Amniotic epithelial cell (primary cell): ENCODE results near the gene CACNA2D2.

Experiments
- DNase-seq: peaks from one replicate; pipeline ENCODE4 v3.0.0-alpha.2; 2010; ENCODE audit warnings: low read depth

The CACNA2D2 gene

GRCh38 chr3:50459785-50460184, 43.6 kb downstream of the CACNA2D2 start:
- DNase-seq = no peak

GRCh38 chr3:50457988-50458387, 45.4 kb downstream of the CACNA2D2 start:
- no peak for DNase-seq

DNA sequence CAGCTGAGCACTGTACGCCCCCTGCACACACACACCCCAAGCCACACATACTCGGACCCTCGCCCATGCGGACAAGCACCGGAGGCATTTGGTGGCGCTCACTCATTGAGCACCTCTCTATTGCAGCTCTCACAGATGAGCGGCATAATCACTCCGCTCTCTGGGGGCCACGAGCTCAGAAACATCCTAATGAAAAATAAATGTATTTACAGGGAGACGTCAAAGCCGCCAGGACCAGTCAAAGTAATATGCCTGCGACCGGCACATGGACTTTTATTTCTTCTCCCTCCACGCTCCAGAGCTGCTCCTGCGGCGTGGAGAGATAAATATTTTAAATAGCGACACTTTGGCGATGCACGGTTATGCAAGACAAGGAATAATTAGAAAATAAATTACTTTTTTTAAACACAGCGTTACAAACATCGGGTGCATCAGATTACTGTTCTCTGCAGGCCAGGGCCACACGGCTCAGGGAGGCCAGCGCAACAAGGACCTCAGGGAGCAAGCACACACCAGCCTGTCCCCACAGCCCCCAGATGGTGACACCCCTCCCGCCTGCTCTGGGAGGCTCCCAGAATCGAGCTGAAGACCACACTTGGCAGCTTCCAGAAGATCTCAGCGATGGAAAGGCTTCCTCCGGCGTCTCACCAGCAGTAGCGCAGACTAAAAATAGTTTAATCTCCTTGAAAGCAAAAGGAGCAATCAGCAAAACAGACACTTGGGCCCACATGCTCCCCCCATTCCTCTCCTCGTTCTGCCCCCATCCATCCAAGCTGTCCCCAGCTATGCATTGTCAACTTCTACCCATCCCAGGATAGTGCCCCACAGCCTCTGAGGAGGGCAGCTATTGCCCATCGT, 48.0 kb downstream of the CACNA2D2 start:
- no peak for DNase-seq

DNA sequence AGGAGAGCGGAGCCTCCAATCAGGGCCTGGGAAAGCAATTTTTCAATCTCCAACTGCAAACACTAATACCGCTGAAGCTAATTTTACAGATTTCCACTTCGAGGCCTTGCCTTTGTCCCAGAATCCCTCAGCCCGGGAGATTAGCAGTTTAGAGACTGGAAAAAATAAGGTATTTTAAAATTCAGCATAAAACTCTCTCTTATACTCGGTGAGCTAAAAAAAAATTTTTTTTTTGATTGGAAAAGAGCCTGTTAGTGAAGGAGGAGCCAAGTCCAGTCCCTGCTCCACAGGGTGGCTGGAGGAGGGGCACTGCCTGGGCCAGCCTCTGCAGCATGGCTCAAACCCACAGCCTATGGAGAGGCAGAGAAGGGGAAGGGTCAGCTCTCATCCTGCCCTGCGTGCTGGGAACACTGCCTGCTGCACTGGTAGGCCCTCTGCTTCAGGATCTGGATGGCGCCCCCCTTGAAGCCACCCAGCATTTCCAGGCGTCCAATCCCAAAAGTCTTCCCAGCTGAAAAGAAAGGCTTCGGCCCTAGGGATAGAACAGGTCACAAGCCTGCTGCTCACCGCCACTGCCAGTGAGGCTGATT, 48.9 kb downstream of the CACNA2D2 start:
- no peak for DNase-seq

DNA sequence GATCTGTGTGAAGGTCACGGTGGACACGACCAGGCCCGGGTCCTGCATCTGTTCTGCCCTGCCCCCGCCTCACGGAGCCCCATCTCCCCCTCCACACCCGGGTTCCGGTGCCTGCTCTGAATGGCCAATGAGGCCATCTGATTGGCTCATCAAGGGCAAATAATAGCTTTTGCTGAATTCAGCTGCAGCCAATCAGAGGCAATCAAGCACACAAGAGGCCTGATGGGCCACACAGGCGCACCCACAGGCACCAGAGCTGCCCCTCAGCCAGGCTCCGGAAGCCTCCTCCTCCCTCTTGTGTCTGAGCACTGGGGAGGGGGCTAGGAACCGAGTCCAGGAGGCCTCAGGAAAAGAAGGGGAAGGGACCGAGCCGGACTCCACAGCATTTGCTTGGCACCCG, 49.5 kb downstream of the CACNA2D2 start:
- no peak for DNase-seq

- DNase-seq = peak; percentile 50
Measured at GRCh38 chr3:50450209-50450921, 53.1 kb downstream of the CACNA2D2 start.

- DNase-seq = no peak
Measured at GRCh38 chr3:50448752-50449539, 54.5 kb downstream of the CACNA2D2 start.

- no peak for DNase-seq
Measured at GRCh38 chr3:50447290-50447840, 56.1 kb downstream of the CACNA2D2 start.

DNA sequence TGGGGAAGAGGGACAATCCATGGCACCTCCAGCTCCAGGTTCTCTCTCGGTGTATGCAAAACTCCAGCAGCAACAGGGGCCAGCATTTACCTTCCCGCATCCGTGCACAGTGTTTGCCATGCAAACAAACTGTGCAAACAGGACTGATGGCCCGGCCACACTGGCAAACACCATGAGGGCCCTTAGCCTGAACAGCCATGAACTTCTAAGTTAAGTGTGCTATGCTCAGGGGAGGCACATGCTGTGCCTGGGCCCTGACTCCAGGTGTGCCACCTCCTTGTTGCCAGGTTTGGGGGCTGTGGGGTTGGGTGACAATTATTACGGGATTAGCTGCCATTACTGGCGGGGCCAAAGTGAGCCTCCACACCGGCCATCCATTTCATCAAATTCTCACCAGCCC, 57.5 kb downstream of the CACNA2D2 start:
- DNase-seq = no peak

GRCh38 chr3:50444782-50445181, 58.7 kb downstream of the CACNA2D2 start:
- no peak for DNase-seq

DNA sequence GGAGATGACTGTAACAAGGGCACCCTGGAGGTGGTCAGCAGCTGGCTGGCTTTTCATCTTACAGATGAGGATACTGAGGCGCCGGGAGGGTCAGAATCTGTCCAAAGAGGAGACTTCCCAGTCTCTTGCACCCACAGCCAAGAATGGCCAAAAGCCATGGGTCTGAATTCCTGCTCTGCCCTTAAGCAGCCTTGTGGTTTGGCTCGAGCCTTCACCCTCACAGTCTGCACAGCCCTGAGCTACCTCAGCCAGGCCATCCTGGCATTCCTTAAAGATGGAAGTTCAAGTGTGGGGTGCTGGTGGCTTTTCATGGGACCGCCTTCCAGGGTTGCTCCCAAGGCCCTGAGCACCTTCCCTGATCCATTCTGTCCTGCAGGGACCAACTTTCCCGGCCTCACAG, 59.2 kb downstream of the CACNA2D2 start:
- no peak for DNase-seq

- no peak for DNase-seq
Measured at GRCh38 chr3:50442945-50443579, 60.4 kb downstream of the CACNA2D2 start.

GRCh38 chr3:50441424-50442217, 61.8 kb downstream of the CACNA2D2 start:
- no peak for DNase-seq

GRCh38 chr3:50436114-50436674, 67.2 kb downstream of the CACNA2D2 start:
- DNase-seq = peak; percentile 20

DNA sequence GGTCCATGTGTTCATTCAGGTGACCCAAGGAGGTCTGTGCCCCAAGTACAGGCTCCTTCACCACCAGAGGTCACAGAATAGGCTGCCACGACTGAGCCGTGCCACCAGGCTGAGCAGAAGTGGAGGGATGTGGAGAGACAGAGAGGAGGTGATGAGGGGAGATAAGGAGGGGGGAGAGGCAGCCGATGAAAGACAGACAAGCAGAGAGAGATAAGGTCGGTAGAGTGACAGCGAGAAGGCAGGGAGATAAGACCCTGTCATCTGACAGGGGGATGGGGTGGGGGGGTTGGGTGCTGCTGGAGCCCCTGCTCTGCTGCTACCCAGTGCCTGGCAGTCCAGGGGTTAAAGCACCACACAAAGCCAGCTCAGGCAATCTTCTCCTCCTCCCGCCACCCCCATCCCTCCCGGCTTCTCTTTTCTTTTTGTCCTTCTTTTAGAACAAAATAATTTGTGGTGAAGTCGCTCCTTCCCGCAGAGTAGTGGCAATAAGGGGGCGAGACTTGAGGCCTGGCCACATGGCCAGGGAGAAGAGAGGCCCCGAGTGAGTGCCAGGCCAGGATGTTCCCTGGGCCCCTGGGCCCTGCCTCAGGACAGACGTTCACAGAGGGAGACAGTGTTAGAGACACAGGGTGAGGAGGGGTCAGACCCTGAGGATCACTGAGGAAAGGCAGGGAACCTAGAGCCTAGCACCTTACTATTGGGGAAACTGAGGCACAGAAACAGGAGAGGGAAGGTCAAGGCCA, 67.9 kb downstream of the CACNA2D2 start:
- DNase-seq = no peak

DNA sequence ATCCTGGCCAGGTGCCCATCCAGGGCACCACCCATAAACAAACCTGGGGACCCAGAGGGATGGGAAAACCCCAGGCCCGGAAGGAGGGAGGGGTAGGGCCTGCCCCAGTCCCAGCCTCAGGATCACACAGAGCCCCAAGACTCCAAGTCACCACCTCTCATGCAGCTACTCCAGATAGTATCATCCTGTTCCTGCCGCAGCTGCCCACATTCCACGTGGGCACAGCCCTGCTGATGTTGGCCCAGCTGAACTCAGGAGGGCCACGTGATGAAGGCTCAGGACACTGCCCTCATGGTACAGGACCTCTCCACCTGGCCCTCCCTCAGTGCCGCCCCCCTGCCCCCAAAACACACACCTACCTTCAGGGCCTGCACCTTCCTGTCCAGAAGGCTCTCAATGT, 69.5 kb downstream of the CACNA2D2 start:
- DNase-seq = no peak

DNA sequence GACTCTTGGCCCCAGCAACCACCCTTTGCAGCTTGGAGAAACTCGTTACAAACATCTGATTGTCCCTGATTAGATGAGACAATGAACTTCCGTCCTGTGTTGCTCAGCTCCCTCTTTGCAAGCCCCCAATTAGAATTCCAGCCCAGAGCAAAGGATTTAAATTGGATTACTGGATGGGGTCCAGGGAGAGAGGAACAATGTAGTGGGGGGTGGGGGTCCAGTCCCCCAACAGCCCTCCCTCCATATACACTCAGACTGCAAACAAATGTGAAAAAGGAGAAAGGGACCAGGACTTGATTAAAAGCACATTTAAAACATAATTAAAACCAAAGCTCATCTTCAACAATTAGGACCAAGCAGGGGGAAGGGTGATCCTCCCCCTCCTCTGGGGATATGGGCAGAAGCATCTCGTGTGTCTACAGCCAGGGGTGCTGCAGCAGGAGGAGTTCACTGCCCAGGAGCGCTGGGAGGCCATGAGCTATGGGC, 72.4 kb downstream of the CACNA2D2 start:
- no peak for DNase-seq

DNA sequence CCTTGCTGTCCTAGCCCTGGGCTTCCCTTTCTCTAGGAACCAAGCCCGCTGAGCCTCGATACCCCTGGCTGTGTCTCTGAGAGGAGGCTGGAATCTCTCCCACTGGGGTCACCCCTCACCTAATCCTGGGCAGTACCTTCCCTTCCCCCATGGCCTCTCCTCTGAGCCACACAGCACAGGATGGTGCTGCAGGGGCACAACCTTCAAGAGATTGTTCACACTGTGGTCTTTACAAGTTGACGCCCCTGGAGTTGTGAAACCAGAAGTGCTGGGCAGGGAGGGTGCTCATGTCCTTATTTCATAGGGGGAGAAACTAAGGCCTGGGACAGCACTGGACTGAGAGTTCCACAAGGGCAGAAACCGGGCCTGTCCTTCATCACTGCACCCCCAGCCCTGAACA, 73.2 kb downstream of the CACNA2D2 start:
- DNase-seq = no peak

GRCh38 chr3:50428007-50428633, 75.3 kb downstream of the CACNA2D2 start:
- peak; percentile 10 for DNase-seq
